NOMO-1 treated with dmso at 0.1 percent for 144 hours (cell line): ENCODE data around the gene PCDHGA8.
"Not testable (repeated sequence)": the region's sequence is repeated elsewhere in the genome, so short reads cannot be mapped to it uniquely, and the experiment has no call there.

Experiments
- DNase-seq: peaks from one replicate; lab custom pipeline; 2025; ENCODE audit not compliant: unreplicated experiment; lab: John Stamatoyannopoulos, UW

The PCDHGA8 gene

GRCh38 chr5:141399555-141400258, 7.3 kb downstream of the PCDHGA8 start:
- no peak for DNase-seq

- no peak for DNase-seq
These were observed 10.3 kb downstream of the PCDHGA8 start, which contains the start of gene PCDHGA9 for GRCh38 chr5:141402553-141403243. Gene PCDHGA9, plus strand, starts transcription at chr5:141402778. Its CDS starts 175 bp downstream, at chr5:141402953.

- no peak for DNase-seq
These were observed 11.0 kb downstream of the PCDHGA8 start for GRCh38 chr5:141403387-141403786.

GRCh38 chr5:141407790-141408505, 15.5 kb downstream of the PCDHGA8 start, which contains the start of gene PCDHGB6:
Gene PCDHGB6, plus strand, starts transcription at chr5:141408021. Its CDS starts 182 bp downstream, at chr5:141408203.
- DNase-seq: not testable (repeated sequence)

- DNase-seq: no peak
These were observed 17.3 kb downstream of the PCDHGA8 start for GRCh38 chr5:141409598-141410306.

- DNase-seq: no peak
These were observed 19.1 kb downstream of the PCDHGA8 start for GRCh38 chr5:141411575-141411974.

GRCh38 chr5:141412854-141413539, 20.6 kb downstream of the PCDHGA8 start, which contains the start of gene PCDHGA10:
Gene PCDHGA10, plus strand, starts transcription at chr5:141412987. Its CDS starts 189 bp downstream, at chr5:141413176.
- DNase-seq: peak; percentile 30

GRCh38 chr5:141413540-141414069, 21.2 kb downstream of the PCDHGA8 start:
- DNase-seq: no peak

GRCh38 chr5:141414548-141415274, 22.3 kb downstream of the PCDHGA8 start:
- DNase-seq: not testable (repeated sequence)

- DNase-seq: not testable (repeated sequence)
These were observed 22.8 kb downstream of the PCDHGA8 start for GRCh38 chr5:141415275-141415618.

GRCh38 chr5:141417494-141418172, 25.2 kb downstream of the PCDHGA8 start, which contains the start of gene PCDHGB7:
Gene PCDHGB7, plus strand, starts transcription at chr5:141417677. Its CDS starts 183 bp downstream, at chr5:141417860.
- peak; percentile 32 for DNase-seq

GRCh38 chr5:141419074-141419880, 26.8 kb downstream of the PCDHGA8 start:
- no peak for DNase-seq

GRCh38 chr5:141420855-141421488, 28.5 kb downstream of the PCDHGA8 start, which contains the start of gene PCDHGA11:
Gene PCDHGA11, plus strand, starts transcription at chr5:141421051. Its CDS starts 177 bp downstream, at chr5:141421228.
- DNase-seq: peak; percentile 20

GRCh38 chr5:141421489-141421855, 29.0 kb downstream of the PCDHGA8 start:
- DNase-seq: no peak

- no peak for DNase-seq
These were observed 30.4 kb downstream of the PCDHGA8 start for GRCh38 chr5:141422742-141423291.

- DNase-seq: no peak
These were observed 35.5 kb downstream of the PCDHGA8 start for GRCh38 chr5:141427783-141428426.
